NCI-H510A (cell line): ENCODE data around the gene C12orf76.
A peak's percentile ranks its signal among the peaks of the same experiment; 100 is the strongest.
"Not testable (repeated sequence)": the region's sequence is repeated elsewhere in the genome, so short reads cannot be mapped to it uniquely, and the experiment has no call there.

Source experiments
- DNase-seq: peaks from one replicate; lab custom pipeline; 2025; lab: John Stamatoyannopoulos, UW

C12orf76 gene

DNA sequence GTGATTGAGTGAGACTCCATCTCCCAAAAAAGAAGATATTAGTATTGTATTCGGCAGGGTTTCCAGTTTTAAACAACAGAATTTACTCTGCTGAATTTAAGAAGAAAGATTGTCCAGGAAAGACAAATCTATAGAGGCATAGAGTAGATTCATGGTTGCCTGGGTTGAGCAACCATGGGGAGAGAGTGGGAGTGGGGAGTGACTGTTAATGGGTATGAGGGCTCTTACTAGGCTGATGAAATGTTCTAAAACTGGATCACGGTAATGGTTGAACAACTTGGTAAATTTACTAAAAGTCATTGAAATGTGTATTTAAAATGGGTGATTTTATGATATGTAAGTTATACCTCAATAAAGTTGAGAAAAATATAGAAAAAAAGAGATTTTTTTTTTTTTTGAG, 13.9 kb upstream of the C12orf76 start:
- no peak for DNase-seq

DNA sequence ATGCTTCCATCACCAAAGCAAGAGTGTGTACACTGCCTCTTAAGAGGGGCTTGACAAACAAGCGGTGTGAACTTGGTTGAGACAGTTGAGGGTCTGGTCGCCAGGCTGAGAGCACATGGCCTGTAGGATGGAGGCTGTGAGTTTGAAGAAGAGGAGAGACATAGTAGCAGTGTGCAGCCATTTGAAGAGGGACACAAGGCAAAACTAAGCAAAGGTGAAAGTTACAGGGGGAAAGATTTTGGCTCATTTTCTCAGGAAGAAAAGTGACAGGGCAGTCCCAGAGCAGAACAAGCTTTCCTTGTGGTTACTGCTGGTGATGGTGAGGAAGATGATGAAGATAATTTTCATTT, 11.3 kb upstream of the C12orf76 start:
- no peak for DNase-seq

GRCh38 chr12:110058875-110059615, 10.7 kb upstream of the C12orf76 start:
- no peak for DNase-seq

GRCh38 chr12:110056643-110057042, 8.3 kb upstream of the C12orf76 start:
- DNase-seq = not testable (repeated sequence)

DNA sequence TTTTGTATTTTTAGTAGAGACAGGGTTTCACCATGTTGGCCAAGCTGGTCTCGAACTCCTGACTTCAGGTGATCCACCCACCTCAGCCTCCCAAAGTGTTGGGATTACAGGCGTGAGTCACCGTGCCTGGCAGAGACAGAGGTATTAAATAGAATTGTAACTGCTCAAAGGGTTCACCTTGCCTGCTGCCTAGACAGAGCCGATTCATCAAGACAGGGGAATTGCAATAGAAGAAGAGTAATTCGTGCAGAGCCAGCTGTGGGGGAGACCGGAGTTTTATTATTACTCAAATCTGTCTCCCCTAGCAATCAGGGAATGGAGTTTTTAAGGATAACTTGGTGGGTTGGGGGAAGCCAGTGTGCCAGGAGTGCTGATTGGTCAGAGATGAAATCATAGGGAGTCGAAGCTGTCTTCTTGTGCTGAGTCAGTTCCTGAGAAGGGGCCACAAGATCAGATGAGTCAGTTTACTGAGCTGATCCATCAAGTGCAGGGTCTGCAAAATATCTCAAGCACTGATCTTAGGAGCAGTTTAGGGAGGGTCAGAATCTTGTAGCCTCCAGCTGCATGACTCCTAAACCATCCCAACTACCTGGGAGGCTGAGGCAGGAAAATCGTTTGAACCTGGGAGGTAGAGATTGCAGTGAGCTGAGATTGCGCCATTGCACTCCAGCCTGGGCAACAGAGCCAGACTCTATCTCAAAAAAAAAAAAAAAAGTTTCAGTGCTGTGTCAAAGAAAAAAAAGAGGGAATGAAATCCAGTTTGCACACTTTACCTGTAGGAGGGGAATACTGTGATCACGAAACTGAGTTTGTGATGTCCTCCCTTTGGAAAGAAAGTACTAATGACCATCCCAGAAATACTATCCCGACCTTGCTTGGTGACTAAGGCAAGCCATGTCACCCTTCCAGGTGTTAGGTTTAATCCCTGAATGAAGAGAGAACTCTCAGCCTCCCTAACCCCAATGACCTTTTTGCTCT, 7.3 kb upstream of the C12orf76 start:
- not testable (repeated sequence) for DNase-seq

DNA sequence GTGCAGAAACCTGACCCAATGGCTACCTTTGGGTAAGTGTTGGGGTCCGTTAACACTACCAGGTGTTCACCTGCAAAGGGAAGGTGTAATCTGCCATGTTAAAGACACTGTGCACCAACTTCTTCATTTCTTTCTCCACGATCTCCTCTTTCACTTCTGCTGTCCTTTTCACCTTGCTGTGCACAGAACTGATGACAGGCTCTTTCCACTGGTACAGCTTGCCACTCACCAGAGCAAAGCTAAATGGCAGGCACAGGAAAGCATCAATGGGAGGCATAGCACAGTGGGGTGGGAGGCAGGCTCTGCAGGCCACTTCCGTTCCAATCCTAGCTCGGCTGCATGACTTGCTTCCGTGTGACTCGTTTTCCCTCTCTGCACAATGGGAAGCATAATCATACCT, 2.6 kb upstream of the C12orf76 start:
- DNase-seq = no peak

- DNase-seq = not testable (repeated sequence)
Measured at GRCh38 chr12:110049666-110050065, 1.3 kb upstream of the C12orf76 start.

DNA sequence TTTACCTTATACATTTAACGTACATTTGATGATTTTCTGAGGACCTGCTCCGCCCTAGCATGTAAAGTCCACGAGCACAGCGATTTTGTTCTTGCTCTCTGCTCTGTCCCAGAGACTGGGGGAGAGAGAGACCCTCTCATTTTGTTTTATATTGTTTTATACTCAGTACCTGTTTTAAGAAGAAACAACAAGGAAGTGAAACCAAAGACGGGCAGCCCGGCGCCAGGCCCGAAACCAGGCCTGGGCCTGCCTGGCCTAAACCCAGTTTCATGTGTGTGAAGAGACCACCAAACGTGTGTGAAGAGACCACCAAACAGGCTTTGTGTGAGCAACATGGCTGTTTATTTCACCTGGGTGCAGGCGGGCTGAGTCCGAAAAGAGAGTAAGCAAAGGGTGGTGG, 712 bp upstream of the C12orf76 start:
- DNase-seq = not testable (repeated sequence)

- no peak for DNase-seq
Measured at GRCh38 chr12:110047297-110047940, 903 bp downstream of the C12orf76 start.

GRCh38 chr12:110046451-110047187, 1.7 kb downstream of the C12orf76 start:
- DNase-seq = no peak

DNA sequence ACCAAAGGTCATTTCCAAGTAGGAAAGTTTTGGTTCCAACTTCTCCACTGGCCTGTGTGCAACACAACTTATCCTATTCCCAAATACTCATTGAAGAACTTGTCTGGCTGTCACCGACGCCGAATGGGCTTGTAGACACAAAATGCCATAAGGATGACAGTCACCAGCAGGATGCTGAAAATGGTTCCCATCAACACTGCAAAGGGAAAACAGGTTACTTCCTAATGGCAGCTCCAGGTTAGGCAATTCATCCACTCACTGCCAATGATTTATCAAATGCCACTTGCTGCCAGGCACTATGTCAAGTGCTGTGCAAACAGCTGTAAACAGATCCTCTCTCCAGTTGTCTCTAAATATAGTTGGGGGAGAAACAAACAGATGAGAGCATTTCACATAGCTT, 6.1 kb downstream of the C12orf76 start:
- DNase-seq = peak; percentile 86

GRCh38 chr12:110039085-110039807, 9.1 kb downstream of the C12orf76 start:
- no peak for DNase-seq

DNA sequence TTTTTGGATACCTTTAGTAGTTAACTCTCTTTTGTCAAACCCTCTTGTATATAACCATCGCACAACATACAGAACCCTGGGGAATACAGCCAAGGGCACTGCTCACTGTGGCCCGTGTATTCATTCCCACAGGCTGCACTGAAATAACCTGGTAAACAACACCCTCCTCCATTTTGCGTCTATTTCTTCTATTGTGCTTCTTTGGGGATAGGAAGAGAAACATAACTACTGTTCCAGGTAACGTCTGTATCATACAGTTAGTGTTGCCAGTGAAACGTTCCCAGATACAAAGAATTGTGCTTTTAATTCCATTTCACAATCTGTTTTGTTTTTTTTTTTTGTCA, 9.6 kb downstream of the C12orf76 start:
- DNase-seq = no peak

DNA sequence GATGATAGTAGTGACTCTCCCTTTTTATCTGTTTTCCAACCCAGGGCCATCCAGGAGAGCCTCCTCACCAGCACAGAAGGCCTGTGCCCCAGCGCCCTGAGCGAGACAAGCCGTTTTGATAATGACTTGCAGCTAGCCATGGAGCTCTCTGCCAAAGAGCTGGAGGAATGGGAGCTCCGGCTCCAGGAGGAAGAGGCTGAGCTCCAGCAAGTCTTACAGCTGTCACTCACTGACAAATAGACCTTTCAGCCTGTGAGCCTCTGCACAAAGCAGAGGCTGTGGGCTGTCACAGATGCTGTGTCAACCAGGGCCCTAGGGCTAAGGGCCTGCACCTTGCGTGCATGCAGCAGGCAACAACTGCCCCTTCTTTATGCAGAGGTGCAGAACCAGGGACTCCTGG, 11.0 kb downstream of the C12orf76 start:
- no peak for DNase-seq

DNA sequence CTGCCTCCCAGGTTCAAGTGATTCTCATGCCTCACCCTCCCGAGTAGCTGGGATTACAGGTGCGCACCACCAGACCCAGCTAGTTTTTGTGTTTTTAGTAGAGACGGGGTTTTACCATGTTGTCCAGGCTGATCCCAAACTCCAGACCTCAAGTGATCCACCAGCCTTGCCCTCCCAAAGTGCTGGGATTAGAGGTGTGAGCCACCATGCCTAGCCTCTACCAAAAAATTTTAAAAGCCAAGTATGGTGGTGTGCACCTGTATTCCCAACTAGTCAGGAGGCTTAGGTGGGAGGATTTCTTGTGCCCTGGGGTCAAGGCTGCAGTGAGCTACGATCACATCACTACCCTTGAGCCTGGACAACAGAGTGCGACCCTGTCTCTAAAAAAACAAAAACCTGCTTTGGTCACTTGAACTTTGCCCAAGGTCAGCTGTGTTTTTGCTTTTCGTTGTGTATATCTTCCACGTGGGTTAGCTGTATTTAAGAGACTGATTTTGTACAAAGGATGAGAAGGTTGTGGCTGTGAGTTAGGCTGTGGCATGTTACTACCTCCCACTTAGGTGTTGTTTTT, 12.7 kb downstream of the C12orf76 start:
- DNase-seq = no peak

- no peak for DNase-seq
Measured at GRCh38 chr12:110033888-110034287, 14.4 kb downstream of the C12orf76 start.

DNA sequence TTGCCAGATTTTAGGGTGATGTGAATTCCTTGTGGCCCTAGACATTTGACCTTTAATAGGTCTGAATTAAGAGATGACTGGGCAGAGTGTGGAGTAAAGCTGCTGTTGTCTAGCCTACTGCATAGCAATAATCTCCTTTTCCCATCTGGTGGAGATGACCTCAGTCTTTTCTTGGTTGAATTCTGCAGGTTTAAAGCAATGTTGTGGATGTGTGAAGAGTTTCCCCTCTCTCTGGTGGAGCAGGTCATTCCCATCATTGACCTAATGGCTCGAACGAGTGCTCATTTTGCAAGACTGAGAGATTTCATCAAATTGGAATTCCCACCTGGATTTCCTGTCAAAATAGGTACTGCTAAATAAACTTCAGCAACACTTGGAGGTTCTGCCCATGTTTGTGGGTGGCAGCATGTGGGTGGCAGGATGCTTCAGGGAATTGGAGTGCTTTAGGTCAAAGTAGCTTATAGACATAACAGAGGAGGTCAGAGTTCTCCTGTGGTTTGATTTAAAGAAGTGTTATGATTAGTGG, 19.0 kb downstream of the C12orf76 start:
- no peak for DNase-seq

GRCh38 chr12:110028323-110028722, 20.0 kb downstream of the C12orf76 start:
- no peak for DNase-seq

DNA sequence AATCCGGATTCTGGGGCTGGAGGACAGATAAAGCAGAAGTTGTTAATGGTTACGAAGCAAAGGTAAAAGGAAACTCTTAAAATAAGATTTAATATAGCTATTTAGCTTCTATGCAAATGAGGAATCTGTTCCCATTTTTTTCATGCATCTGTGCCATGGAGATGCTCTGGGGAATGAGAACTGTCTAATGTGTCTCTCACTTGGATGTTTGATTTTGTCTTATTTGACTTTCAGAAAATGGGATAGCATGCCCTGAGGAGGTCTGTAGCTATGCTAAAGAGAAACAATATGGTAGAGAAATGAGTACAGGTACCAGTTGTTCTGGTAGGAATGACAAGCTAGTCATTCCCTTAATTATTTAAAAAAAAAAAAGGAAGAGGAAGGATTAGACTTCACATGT, 24.3 kb downstream of the C12orf76 start:
- no peak for DNase-seq

DNA sequence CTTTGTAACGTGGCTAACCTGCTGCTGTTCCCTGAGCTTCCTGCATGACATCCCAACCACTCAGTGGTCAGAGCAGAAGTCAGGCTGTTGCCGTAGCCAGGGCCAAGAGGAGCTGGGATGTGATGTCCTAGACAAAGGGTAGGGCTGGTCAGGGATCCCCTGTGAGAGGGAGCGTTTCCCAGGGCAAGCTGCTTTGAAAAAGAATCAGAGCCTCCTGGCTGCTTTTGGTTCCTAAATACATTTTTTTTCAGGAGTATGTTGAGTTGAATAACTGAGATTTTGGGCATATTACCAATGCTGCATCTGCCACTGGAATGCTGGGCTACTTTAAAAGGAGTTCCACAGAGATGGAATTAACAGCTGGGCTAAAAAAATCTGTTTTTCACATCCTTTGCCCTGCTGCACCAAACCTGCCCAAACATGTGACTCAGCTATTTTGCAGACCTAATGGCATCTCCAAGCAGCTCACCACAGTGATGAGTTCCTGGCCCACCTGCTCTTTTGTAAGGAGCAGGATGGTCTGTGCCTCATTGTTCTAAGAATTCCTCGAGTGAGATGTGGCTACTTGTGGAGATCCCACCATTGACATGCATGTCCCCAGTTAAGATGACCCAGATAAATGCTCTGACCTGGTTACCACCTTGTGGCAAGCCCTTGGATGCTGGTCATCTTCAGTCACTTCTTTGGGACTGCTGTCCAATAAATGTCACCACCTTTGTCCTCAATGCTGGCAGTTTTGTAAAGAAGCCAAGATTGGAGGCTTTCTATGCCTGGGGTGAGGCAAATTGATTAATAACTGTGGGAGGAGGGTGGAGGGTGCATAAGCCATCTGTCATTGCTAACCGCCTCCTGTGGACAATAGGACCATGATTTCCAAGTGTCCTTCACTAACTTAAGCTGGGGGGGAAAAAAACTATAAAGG, 25.0 kb downstream of the C12orf76 start:
- no peak for DNase-seq
